Uterus (tissue), 4 donors: ENCODE data around the gene AP3D1. TPM values are rescaled to one million over a fixed set of nuclear protein-coding genes. Genes with fewer than 3 reads are reported as not detected.

ENCODE experiments used
- DNase-seq, 2 donors: peaks; one replicate each; pipeline ENCODE4 v3.0.0-alpha.2; 2019 to 2020
- H3K27ac ChIP-seq, 2 donors: fragments of 200-600 bp; sonication (generic); 1 replicate in 1 of 2; 2 replicates in 1 of 2; pipeline ENCODE4 v1.5.1; 2016 to 2018
- H3K27me3 ChIP-seq, 2 donors: fragments of 200-600 bp; sonication (generic); one replicate each; pipeline ENCODE4 v1.5.1; 2018 to 2019; ENCODE audit warnings: control low read depth in 1 of 2
- H3K36me3 ChIP-seq, 2 donors: fragments of 200-600 bp; sonication (generic); one replicate each; pipeline ENCODE4 v1.5.1; 2019; ENCODE audit warnings: control low read depth in 1 of 2
- H3K4me1 ChIP-seq, 2 donors: fragments of 200-600 bp; sonication (generic); one replicate each; pipeline ENCODE4 v1.5.1; 2018 to 2019; ENCODE audit warnings: control low read depth in 1 of 2
- H3K4me3 ChIP-seq, 2 donors: fragments of 200-600 bp; sonication (generic); 1 replicate in 1 of 2; 2 replicates in 1 of 2; pipeline ENCODE4 v1.5.1; 2018 to 2019; ENCODE audit warnings: mild to moderate bottlenecking in 1 of 2
- H3K9me3 ChIP-seq, 2 donors: fragments of 200-600 bp; sonication (generic); one replicate each; pipeline ENCODE4 v1.5.1; 2019; ENCODE audit warnings: control low read depth in 1 of 2
- POLR2A ChIP-seq, 2 donors: fragments of 450-650 bp; IDR thresholded peaks; one replicate each; pipeline ENCODE4 v1.6.1; 2016; ENCODE audit warnings: antibody characterized with exemption in 2 of 2, mild to moderate bottlenecking in 1 of 2, moderate library complexity in 1 of 2
- intact Hi-C: fragments of 100-400 bp; cut with DNase I; formaldehyde crosslinking; loops from one replicate; pipeline ENCODE4 v1.15.1; 2023; ENCODE audit warnings: low total_unique reads
- total RNA-seq, 4 donors: library from RNA; depleted of rRNA in 3 of 4; stranded (reverse); fragments of >200 nt in 3 of 4; gene quantifications; one replicate each; pipeline versions ENCODE4 v1.1.0 to v1.2.4, GENCODE V29; 2014 to 2023
- TF ChIP-seq, protein P1 (sequence below), 4 experiments: fragments of 200-600 bp in 2 of 4; fragments of 450-650 bp in 2 of 4; sonication (generic) in 2 of 4; IDR thresholded peaks; one replicate each; pipeline ENCODE4 v1.5.1; 2016 to 2019; ENCODE audit warnings: antibody characterized with exemption in 4 of 4, mild to moderate bottlenecking in 2 of 4, moderate library complexity in 1 of 4
- donor health status: DM: yes; HTN: yes; CAD: no.

AP3D1 gene
- total RNA-seq, 4 donors from 2014 or later: 33.8 to 97.5 (median 49.8) TPM

DNA sequence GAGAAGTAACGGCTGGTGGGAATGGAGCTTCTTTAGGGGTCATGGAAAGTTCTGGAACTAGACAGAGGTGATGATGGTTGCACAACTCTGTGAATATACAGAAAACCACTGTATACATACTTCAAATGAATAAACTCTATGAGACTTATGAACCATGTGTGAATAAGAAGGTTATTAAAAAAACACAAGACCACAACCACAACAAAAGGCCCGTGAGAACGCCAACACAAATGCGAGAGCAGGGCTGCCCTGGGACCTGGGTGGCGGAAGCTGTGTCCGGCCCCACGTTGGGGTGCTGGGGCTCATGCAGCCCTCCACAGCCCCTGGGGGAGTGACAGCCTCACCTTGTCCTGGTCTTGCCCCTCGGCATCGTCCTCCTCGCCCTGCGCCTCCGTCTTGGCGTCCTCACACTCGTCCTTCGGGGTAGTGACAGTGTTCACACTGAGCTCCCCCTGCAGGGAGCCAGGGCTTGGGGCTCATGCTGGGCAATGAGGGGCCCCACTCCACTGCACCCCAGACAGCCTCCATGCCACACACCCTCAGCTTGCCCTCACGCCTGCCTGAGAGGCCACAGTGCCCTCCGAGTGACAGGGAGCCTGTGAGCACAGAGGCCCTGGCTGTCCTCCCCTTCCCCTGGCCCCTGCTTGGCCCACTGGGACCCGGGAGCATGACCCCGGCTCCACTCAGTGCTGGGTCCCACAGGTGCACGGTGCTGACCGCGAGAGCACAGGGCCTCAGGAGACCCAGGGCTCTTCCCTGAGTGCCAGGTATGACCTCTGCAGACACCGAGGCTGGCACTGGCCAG, 38.6 kb downstream of the AP3D1 start:
- Histone ChIP-seq H3K4me1 (no peaks in the 10 kb centered on the region), H3K27ac (no peak overlapping the region), H3K9me3 (no peaks in the 10 kb centered on the region), H3K4me3 (no peak overlapping the region), H3K36me3 (no peaks in the 10 kb centered on the region), H3K27me3 (no peaks in the 10 kb centered on the region)
- no peak for DNase-seq
- intact Hi-C loops: no loop called here
- TF ChIP-seq, protein P1, sequence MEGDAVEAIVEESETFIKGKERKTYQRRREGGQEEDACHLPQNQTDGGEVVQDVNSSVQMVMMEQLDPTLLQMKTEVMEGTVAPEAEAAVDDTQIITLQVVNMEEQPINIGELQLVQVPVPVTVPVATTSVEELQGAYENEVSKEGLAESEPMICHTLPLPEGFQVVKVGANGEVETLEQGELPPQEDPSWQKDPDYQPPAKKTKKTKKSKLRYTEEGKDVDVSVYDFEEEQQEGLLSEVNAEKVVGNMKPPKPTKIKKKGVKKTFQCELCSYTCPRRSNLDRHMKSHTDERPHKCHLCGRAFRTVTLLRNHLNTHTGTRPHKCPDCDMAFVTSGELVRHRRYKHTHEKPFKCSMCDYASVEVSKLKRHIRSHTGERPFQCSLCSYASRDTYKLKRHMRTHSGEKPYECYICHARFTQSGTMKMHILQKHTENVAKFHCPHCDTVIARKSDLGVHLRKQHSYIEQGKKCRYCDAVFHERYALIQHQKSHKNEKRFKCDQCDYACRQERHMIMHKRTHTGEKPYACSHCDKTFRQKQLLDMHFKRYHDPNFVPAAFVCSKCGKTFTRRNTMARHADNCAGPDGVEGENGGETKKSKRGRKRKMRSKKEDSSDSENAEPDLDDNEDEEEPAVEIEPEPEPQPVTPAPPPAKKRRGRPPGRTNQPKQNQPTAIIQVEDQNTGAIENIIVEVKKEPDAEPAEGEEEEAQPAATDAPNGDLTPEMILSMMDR (IDR thresholded peaks at IDR 0.05): no peak
- no peak for TF ChIP-seq POLR2A (IDR thresholded peaks at IDR 0.05)

DNA sequence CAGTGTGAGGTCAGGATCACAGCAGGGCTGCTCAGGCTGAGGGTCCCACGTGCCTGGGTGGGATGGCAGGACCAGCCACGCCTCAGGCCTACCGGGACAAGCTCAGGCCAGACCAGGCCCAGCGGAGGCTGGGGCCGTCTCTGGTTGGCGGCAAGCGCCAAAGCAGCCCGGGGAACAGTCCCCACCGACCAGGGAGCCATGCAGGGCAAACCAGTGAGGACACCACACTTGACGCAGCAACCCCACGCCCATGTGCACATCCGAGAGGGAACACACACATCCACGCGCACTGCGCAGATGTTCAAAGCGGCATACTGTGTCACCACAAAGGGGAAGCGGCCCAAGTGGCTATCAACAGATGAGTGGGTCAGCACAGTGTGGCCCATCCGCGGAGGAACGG, 39.5 kb downstream of the AP3D1 start:
- no peaks in the 10 kb centered on the region for H3K9me3 ChIP-seq

DNA sequence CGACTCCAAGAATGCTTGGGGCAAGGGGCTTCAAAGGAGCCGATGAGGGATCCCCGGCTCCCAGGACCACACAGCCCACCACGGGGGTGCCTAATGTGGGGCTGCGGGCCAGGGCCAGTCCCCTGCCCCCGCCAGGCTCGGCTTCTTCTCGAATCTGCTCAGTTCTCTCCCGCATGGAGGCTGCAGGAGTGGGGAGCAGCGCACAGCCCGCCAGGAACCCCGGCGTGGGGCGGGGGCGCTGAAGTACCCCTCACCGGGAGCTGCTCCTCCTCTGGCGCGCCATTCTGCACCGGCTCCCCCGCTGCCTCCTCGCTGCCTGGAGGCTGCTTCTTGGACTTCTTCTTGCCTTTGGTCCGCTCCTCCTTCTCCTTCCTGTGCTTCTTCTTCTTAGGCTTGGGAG, 39.9 kb downstream of the AP3D1 start:
- H3K9me3 ChIP-seq: no peaks in the 10 kb centered on the region
- no peaks in the 10 kb centered on the region for H3K4me1 ChIP-seq
- TF ChIP-seq, protein P1 (IDR thresholded peaks at IDR 0.05): no peak
- no peak for TF ChIP-seq POLR2A (IDR thresholded peaks at IDR 0.05)
- H3K36me3 ChIP-seq: no peaks in the 10 kb centered on the region
- intact Hi-C loops: no loop called here
- H3K27ac ChIP-seq: no peak overlapping the region
- H3K4me3 ChIP-seq: no peak overlapping the region
- DNase-seq: no peak
- no peaks in the 10 kb centered on the region for H3K27me3 ChIP-seq

More for the DNA sequence above, 39.5 kb downstream of the AP3D1 start:
- TF ChIP-seq, protein P1 (IDR thresholded peaks at IDR 0.05): no peak
- no peak for TF ChIP-seq POLR2A (IDR thresholded peaks at IDR 0.05)
- H3K4me1 ChIP-seq: no peaks in the 10 kb centered on the region
- intact Hi-C loops: no loop called here
- no peak for DNase-seq
- H3K27me3 ChIP-seq: no peaks in the 10 kb centered on the region
- H3K27ac ChIP-seq: no peak overlapping the region
- no peak overlapping the region for H3K4me3 ChIP-seq
- no peaks in the 10 kb centered on the region for H3K36me3 ChIP-seq

DNA sequence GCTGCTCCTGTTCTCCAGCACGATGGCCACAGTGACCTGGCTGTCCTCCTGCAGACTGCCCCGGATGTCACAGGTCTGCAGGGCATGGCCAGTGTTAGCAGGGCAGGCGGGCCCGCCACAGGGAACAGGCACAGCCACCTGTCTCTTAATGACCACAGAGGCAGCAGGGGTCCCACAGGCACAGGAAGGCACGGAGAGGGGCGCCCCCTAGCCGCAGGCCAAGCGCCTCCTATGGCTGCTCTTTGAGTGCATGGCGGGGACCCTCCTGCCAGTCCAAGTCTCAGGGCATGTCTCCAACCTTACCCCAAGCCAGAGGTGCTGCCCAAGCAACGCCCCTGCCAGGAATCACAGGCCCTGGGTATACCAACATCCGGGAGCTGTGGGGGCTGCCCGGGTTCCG, 40.5 kb downstream of the AP3D1 start:
- DNase-seq: no peak
- H3K36me3 ChIP-seq: no peaks in the 10 kb centered on the region
- H3K4me1 ChIP-seq: no peaks in the 10 kb centered on the region
- TF ChIP-seq POLR2A (IDR thresholded peaks at IDR 0.05): no peak
- TF ChIP-seq, protein P1 (IDR thresholded peaks at IDR 0.05): no peak
- H3K27me3 ChIP-seq: no peaks in the 10 kb centered on the region
- H3K27ac ChIP-seq: no peak overlapping the region
- intact Hi-C loops: no loop called here
- no peaks in the 10 kb centered on the region for H3K9me3 ChIP-seq
- H3K4me3 ChIP-seq: no peak overlapping the region

DNA sequence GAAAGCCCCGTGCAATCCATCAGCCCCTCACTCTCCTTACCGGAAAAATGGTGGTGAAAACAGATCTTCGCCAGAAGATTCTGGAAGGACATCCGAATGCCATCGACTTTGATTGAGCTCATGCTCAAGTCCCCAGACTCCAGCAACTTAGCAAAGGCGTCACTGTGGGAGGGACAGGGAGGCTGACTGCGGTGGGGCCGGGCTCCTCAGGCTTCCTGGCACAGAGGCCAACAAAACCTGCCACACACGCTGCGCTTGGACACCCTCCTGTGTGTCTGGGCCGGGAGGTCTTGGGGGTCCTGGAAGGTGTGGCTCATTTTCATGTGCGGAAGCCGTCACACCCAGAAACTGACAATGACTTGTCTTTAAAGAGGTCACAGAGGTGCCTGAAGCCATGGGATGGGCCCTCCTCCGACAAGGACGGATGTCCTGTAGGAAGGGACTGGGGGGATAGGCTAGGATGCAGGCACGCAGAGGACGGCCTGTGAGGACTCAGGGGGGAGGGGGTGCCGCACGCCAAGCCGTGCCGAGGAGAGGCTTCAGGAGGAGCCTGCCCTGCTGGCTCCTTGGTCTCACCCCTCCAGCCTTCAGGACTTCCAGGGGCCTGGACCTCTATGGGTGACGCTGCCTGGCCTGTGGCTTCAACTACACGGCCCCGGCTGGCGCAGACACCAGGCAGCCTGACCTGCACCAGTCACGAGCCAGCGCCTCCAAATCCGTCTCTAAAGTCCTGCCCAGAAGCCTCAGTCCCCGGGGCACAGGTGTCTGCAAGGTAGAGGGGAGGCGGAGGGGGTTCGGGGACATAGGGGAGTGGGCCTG, 42.1 kb downstream of the AP3D1 start:
- Histone ChIP-seq H3K4me1 (no peaks in the 10 kb centered on the region), H3K36me3 (no peaks in the 10 kb centered on the region), H3K9me3 (no peaks in the 10 kb centered on the region), H3K27ac (no peak overlapping the region), H3K27me3 (no peaks in the 10 kb centered on the region), H3K4me3 (no peak overlapping the region)
- intact Hi-C loops: no loop called here
- no peak for DNase-seq
- TF ChIP-seq, protein P1 (IDR thresholded peaks at IDR 0.05): no peak
- no peak for TF ChIP-seq POLR2A (IDR thresholded peaks at IDR 0.05)
